ENCODE results near the gene HOXA9. TPM values are rescaled to one million over a fixed set of nuclear protein-coding genes. Genes with fewer than 3 reads are reported as not detected.

The HOXA9 gene
- total and polyA plus RNA-seq, 5 donors: not detected

DNA sequence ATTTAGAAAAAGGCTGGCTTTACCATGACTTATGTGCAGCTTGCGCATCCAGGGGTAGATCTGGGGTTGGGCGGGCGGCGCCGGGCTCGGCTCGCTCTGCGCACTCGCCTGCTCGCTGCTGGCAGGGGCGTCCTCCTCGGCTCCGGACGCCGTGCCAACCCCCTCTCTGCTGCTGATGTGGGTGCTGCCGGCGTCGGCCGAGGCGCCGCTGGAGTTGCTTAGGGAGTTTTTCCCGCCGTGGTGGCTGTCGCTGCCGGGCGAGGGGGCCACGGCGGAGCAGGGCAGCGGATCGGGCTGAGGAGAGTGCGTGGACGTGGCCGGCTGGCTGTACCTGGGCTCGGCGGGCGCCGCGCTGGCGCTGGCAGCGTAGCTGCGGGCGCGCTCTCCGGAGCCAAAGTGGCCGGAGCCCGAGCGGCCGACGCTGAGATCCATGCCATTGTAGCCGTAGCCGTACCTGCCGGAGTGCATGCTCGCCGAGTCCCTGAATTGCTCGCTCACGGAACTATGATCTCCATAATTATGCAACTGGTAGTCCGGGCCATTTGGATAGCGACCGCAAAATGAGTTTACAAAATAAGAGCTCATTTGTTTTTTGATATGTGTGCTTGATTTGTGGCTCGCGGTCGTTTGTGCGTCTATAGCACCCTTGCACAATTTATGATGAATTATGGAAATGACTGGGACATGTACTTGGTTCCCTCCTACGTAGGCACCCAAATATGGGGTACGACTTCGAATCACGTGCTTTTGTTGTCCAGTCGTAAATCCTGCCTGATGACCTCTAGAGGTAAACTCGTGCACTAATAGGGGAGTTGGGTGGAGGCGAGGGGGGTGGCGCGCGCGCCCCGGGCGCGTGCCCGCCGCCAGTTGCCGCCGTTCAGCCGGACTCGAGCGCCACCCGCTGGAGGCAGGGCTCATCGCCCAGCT, 22.1 kb downstream of the HOXA9 start, which contains the start of gene HOXA5:
Gene HOXA5, minus strand, starts transcription at position 659 of the 927 bp plus-strand sequence. Its CDS starts 74 bp downstream, at position 585.
- ATAC-seq: peak; percentile 69 to 80
- Histone ChIP-seq H3K27me3 (ENCODE audit: control insufficient read depth, insufficient read depth) (peaks cover 3% of the 10 kb centered on the region), H3K4me3 (ENCODE audit: low read length) (peak within 1 kb of the TSS; percentile 64), H3K9me3 (ENCODE audit: control insufficient read depth, low read length) (no peaks in the 10 kb centered on the region), H3K27ac (ENCODE audit: low read length) (peak within 1 kb of the TSS; percentile 33), H3K4me1 (ENCODE audit: control insufficient read depth, insufficient read depth, low read length) (no peaks in the 10 kb centered on the region)
- intact Hi-C loops (cut with DNase I): no loop called here
- WGBS: 15% methylated on average over 86 of the region's 86 CpGs
- DNase-seq: peak in 2 of 3 donors; percentile 57 to 78

DNA sequence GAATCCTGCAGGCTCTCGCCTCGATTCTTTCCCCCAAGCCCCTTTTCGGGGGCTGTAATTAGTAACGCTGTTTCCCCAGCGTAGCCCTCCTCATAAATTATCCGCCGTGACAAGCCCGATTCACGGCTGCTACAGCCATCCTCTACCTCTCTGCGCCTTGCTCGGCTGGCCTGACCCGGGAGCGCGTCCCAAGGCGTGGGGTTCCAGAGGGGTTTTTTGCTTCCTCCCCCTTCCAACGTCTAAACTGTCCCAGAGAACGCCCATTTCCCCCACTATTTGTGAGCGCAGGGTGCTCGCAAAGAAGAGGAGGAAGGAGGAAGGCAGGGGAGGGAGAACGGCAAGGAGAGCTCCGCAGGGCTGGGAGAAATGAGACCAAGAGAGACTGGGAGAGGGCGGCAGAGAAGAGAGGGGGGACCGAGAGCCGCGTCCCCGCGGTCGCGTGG, 22.7 kb downstream of the HOXA9 start:
- H3K4me3 ChIP-seq (ENCODE audit: low read length): peak overlapping the region; percentile 64
- ATAC-seq (peak in 1 of 2 donors; percentile 5), DNase-seq (no peak)
- no peaks in the 10 kb centered on the region for H3K4me1 ChIP-seq (ENCODE audit: control insufficient read depth, insufficient read depth, low read length)
- intact Hi-C loops (cut with DNase I): no loop called here
- H3K27ac ChIP-seq (ENCODE audit: low read length): no peak overlapping the region
- no peaks in the 10 kb centered on the region for H3K9me3 ChIP-seq (ENCODE audit: control insufficient read depth, low read length)
- 12% methylated on average over 29 of the region's 29 CpGs for WGBS
- H3K27me3 ChIP-seq (ENCODE audit: control insufficient read depth, insufficient read depth): peaks cover 3% of the 10 kb centered on the region

DNA sequence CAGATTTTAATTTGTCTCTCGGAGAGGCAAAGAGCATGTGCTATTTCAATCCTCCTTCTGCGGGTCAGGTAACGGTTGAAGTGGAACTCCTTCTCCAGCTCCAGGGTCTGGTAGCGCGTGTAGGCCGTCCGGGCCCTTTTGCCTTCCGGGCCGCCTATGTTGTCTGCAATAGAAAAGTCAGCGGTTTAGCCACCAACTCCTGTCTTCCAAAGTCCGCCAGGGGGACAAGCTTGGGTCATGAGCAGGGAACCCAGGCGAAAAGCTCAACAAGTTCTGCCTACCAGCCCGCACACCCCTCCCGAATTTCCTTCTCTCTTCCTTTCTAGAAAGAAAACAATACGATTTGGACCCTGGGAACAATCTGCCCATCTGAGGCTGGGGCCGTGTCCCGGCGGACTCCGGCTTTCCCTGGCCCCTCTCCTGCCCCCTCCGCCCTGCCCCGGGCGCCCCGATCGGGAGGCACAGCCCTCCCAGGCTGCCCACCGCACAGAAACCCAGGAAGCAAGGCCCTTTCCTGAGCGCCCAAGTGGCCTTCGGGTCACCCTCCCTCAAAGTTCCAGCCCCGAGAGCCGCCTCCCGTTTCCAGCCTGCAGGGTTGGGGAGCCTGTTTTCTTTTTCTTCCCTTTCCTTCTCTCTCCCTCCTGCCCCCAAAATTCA, 23.3 kb downstream of the HOXA9 start:
- peaks cover 3% of the 10 kb centered on the region for H3K27me3 ChIP-seq (ENCODE audit: control insufficient read depth, insufficient read depth)

DNA sequence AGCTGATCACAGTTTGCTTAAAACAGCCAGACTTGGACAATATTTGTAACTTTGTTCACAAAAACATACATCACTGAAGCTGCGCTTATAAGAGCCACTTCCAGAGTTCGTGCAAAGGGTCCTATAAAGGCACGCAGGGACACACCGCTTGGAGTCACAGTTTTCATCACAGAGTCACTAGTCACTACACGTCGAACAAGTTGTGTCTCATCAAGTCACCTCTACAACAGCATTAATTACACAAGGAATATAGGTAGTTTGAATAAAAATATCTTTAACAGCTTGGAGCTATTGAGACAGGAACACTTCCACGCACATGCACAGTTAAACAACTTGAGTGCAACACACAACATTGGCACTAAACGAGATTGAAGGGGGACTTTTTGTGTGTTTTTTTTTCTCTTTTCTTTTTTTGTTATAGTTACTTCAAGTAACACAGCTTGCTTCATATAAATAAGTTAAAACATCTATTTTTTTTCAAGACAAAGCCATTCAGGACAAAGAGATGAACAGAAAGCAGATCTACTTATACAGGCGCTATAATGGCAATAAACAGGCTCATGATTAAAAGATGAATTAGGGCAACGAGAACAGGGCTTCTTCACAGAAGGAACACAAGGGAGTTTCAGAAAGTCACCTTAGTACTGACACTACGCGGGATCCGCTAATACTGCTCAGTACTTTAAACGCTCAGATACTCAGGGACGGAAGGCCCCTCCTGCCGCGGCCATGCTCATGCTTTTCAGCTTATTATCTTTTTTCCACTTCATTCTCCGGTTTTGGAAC, 24.0 kb downstream of the HOXA9 start:
- DNase-seq: no peak
- ATAC-seq: no peak
- WGBS: 57% methylated on average over 18 of the region's 18 CpGs
- Histone ChIP-seq H3K4me3 (ENCODE audit: low read length) (peak overlapping the region; percentile 64), H3K4me1 (ENCODE audit: control insufficient read depth, insufficient read depth, low read length) (no peaks in the 10 kb centered on the region), H3K27me3 (ENCODE audit: control insufficient read depth, insufficient read depth) (peaks cover 3% of the 10 kb centered on the region), H3K9me3 (ENCODE audit: control insufficient read depth, low read length) (no peaks in the 10 kb centered on the region), H3K27ac (ENCODE audit: low read length) (no peak overlapping the region)
- intact Hi-C loops (cut with DNase I): no loop called here

More for the DNA sequence above, 23.3 kb downstream of the HOXA9 start:
- H3K27ac ChIP-seq (ENCODE audit: low read length): no peak overlapping the region
- intact Hi-C loops (cut with DNase I): no loop called here
- 23% methylated on average over 30 of the region's 30 CpGs for WGBS
- no peaks in the 10 kb centered on the region for H3K9me3 ChIP-seq (ENCODE audit: control insufficient read depth, low read length)
- peak overlapping the region; percentile 64 for H3K4me3 ChIP-seq (ENCODE audit: low read length)
- no peaks in the 10 kb centered on the region for H3K4me1 ChIP-seq (ENCODE audit: control insufficient read depth, insufficient read depth, low read length)
- DNase-seq (no peak), ATAC-seq (peak in 1 of 2 donors; percentile 13)

DNA sequence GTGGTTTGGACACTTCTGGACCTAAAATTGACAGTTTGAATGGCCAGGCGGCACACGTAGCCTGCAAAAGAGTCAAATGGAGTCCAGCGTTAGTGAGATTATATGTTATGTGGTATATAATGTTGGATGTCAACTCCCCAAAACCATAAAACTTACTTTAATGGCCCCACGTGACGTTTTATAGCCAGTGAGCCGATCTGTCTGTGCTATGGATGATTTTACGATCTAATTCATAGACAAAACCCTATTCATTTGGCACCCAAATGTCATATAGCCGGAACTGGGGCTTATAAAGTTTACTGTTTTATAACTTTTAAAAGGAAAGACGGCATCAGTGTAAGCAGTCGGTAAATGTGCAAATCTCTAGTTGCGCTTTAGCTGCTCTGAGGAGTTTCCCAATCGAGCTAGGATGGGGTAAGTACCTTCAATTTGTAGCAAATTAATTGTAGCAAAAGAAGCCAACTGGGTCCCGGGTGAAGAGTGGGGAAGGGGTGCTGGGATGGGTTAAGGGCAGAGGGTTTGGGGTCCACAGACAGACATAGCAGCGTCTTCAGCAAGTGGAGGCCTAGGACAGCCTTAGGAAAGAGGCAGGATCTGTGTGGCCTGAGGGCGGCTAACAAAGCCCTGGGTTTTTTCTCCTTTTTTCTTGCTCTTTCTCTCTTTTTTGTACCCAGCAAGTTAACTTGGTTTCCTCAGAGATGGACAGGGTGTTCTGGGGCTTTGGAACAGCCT, 25.0 kb downstream of the HOXA9 start:
- no peak overlapping the region for H3K27ac ChIP-seq (ENCODE audit: low read length)

DNA sequence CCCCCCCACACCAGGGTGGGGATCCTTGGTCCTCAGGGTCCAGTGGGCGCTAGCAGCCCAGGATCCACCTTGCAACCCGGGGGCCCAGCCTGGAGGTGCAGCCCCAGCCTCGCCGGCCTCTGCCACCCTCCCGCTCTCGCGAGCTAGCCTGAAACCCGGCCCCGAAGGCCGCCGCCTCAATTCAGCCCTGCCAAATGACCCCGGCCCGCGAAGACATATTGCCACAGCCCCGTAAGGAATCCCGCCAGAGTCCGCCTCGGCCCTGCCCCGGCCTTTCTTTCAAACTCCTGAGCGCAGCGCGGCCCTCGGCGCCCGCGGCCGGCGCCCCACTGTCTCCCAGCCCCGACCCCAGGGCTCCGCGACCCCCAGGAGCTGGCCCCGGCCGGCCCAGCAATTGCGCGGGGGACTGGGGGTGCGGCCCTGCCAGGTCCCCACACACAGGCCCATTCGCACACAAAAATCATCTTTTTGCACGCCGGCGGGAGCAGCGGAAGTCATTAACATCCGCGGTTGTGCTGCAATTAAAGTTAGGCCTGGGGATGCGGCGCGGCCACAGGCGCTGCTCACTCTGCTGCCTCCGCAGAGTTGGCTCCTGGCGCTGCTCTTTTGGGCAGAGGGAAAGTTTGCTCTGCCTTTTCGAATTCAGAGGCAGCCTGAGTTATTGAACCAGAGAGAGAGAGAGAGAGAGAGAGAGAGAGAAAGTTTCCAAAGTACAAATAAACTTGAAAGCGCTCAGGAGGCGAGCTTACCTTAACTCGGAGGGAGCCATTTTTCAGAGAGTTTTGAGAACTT, 25.8 kb downstream of the HOXA9 start:
- 32% methylated on average over 53 of the region's 53 CpGs for WGBS
- no peak overlapping the region for H3K27ac ChIP-seq (ENCODE audit: low read length)
- DNase-seq (no peak), ATAC-seq (no peak)
- intact Hi-C loops (cut with DNase I): no loop called here
- H3K4me1 ChIP-seq (ENCODE audit: control insufficient read depth, insufficient read depth, low read length): no peaks in the 10 kb centered on the region
- no peak overlapping the region for H3K4me3 ChIP-seq (ENCODE audit: low read length)
- H3K9me3 ChIP-seq (ENCODE audit: control insufficient read depth, low read length): no peaks in the 10 kb centered on the region
- H3K27me3 ChIP-seq (ENCODE audit: control insufficient read depth, insufficient read depth): peaks cover 3% of the 10 kb centered on the region

More for the DNA sequence above, 25.0 kb downstream of the HOXA9 start:
- Histone ChIP-seq H3K4me3 (ENCODE audit: low read length) (no peak overlapping the region), H3K4me1 (ENCODE audit: control insufficient read depth, insufficient read depth, low read length) (no peaks in the 10 kb centered on the region), H3K9me3 (ENCODE audit: control insufficient read depth, low read length) (no peaks in the 10 kb centered on the region), H3K27me3 (ENCODE audit: control insufficient read depth, insufficient read depth) (peaks cover 3% of the 10 kb centered on the region)
- ATAC-seq (no peak), DNase-seq (no peak)
- WGBS: 57% methylated on average over 15 of the region's 15 CpGs
- intact Hi-C loops (cut with DNase I): no loop called here

DNA sequence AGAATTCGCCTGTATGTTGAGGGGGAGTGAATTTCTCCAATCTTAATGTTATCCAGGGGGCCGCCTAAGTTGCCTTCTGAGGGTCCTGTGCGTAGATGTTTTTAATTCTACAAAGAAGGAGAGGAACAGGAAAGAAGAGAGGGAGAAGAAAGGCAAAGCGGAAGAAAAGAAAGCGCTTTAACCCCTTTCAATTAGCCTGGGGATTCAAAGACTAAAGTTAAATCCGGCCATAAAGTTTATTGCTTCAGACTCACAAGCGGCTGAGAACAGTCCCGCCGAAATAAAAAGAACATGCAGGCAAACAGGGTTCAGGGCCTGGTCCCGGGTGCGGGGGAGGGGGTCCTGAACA, 26.4 kb downstream of the HOXA9 start:
- 56% methylated on average over 11 of the region's 11 CpGs for WGBS
- H3K27me3 ChIP-seq (ENCODE audit: control insufficient read depth, insufficient read depth): peaks cover 2% of the 10 kb centered on the region
- intact Hi-C loops (cut with DNase I): no loop called here
- DNase-seq (no peak), ATAC-seq (no peak)
- H3K4me3 ChIP-seq (ENCODE audit: low read length): no peak overlapping the region
- H3K27ac ChIP-seq (ENCODE audit: low read length): no peak overlapping the region
- no peaks in the 10 kb centered on the region for H3K9me3 ChIP-seq (ENCODE audit: control insufficient read depth, low read length)
- no peaks in the 10 kb centered on the region for H3K4me1 ChIP-seq (ENCODE audit: control insufficient read depth, insufficient read depth, low read length)

DNA sequence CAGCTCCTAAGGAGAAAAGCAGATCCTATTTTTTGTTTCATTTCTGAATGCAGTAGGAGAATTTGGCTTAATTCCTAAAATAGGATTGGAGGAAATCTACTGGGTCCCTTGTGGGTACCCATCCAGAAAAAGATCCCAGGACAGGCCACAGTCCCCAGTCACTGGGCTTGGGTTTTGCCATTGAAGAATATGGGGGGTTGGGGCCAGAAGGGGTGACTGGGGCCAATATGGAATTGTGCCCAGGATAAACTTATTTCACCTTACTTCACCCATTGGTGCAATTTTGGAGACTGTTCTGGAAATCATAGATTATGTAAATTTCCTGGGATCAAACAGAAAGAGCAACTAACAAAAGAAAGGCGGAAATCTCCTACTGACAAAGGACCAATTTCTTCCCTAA, 26.9 kb downstream of the HOXA9 start:
- ATAC-seq: no peak
- Histone ChIP-seq H3K27me3 (ENCODE audit: control insufficient read depth, insufficient read depth) (no peaks in the 10 kb centered on the region), H3K27ac (ENCODE audit: low read length) (no peak overlapping the region), H3K4me3 (ENCODE audit: low read length) (no peak overlapping the region), H3K9me3 (ENCODE audit: control insufficient read depth, low read length) (no peaks in the 10 kb centered on the region), H3K4me1 (ENCODE audit: control insufficient read depth, insufficient read depth, low read length) (no peaks in the 10 kb centered on the region)
- DNase-seq: no peak
- WGBS: 68% methylated on average over 1 of the region's 1 CpG
- intact Hi-C loops (cut with DNase I): no loop called here

DNA sequence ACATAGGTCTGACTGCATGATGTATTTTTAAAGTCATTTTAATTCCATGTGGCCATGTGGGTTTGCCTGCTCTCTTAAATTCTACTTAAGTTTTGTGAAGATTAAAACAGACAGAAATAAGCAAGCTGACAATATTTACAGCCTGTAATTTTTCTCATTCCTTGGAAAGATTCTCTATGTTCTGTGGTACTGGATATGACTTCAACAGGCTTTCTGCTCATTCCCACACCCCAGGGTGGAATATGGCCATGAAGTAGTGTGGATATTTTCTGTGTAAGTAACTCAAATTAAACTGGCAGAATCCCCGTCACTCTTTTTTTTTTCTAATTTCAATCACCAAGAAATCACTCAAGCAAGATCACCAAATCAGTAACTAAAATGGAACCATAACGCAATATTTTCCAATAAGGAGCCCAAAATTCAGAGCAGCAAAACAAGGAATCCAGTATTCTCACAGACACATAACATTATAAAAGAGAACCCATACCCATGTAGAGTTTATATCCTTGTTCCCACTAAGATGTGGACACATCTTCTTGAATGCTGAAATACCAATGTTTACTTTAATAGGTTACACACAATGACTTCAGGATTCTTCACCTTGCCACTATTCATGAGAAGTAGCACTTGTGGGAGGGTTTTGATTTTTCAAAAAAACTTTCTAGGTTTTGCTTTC, 27.6 kb downstream of the HOXA9 start:
- no peaks in the 10 kb centered on the region for H3K4me1 ChIP-seq (ENCODE audit: control insufficient read depth, insufficient read depth, low read length)
- 55% methylated on average over 2 of the region's 2 CpGs for WGBS
- no peak overlapping the region for H3K4me3 ChIP-seq (ENCODE audit: low read length)
- H3K27ac ChIP-seq (ENCODE audit: low read length): no peak overlapping the region
- no peak for DNase-seq
- H3K27me3 ChIP-seq (ENCODE audit: control insufficient read depth, insufficient read depth): no peaks in the 10 kb centered on the region
- no peaks in the 10 kb centered on the region for H3K9me3 ChIP-seq (ENCODE audit: control insufficient read depth, low read length)
- ATAC-seq: no peak
- intact Hi-C loops (cut with DNase I): no loop called here

Measured in right cardiac atrium (tissue), 5 donors.